CD4-positive, alpha-beta memory T cell (primary cell): ENCODE results near the gene TTC1. TPM values are rescaled to one million over a fixed set of nuclear protein-coding genes. Genes with fewer than 3 reads are reported as not detected.

Source experiments
- CTCF ChIA-PET: fragments of 350-600 bp; sonication (Branson Sonifier 250); formaldehyde crosslinking; loops from one replicate; lab custom pipeline; 2021; ENCODE audit warnings: inconsistent platforms; ENCODE audit not compliant: partially characterized antibody; lab: Charles Lee
- POLR2A ChIA-PET: fragments of 350-600 bp; sonication (Branson Sonifier 250); formaldehyde crosslinking; loops from one replicate; lab custom pipeline; 2021; ENCODE audit not compliant: partially characterized antibody; lab: Charles Lee
- DNase-seq, 5 donors: peaks; one replicate each; pipeline versions ENCODE4 v3.0.0 to v3.0.0-alpha.2; 2020 to 2022; ENCODE audit warnings: mixed read lengths in 1 of 5
- H3K27ac ChIP-seq: one replicate; pipeline ENCODE4 v1.7.0; 2013; ENCODE audit warnings: low read depth, low read length
- H3K27me3 ChIP-seq: 2 replicates; pipeline ENCODE4 v1.7.0; 2013; ENCODE audit warnings: mild to moderate bottlenecking, low read length, moderate library complexity; ENCODE audit not compliant: insufficient read depth
- H3K36me3 ChIP-seq: 2 replicates; pipeline ENCODE4 v1.7.0; 2013; ENCODE audit warnings: mild to moderate bottlenecking, low read length, moderate library complexity; ENCODE audit not compliant: insufficient read depth
- H3K4me1 ChIP-seq: 2 replicates; pipeline ENCODE4 v1.7.0; 2013; ENCODE audit warnings: mild to moderate bottlenecking, low read length, moderate library complexity; ENCODE audit not compliant: insufficient read depth
- H3K4me3 ChIP-seq, 2 donors: one replicate each; pipeline ENCODE4 v1.7.0; 2013; ENCODE audit warnings: low read length in 2 of 2, mild to moderate bottlenecking in 1 of 2
- H3K9me3 ChIP-seq, 2 donors: one replicate each; pipeline ENCODE4 v1.7.0; 2013; ENCODE audit warnings: low read length in 2 of 2, control low read depth in 1 of 2; ENCODE audit not compliant: control insufficient read depth in 1 of 2
- H3K27ac Mint-ChIP-seq, 7 donors: one replicate each; pipeline ENCODE4 v1.8.0; 2020 to 2021; ENCODE audit warnings: mixed read lengths in 7 of 7, mild to moderate bottlenecking in 6 of 7, inconsistent platforms in 3 of 7, moderate library complexity in 3 of 7
- H3K27me3 Mint-ChIP-seq, 2 donors: one replicate each; pipeline ENCODE4 v1.8.0; 2020 to 2021; ENCODE audit warnings: mixed read lengths in 2 of 2
- H3K36me3 Mint-ChIP-seq, 2 donors: one replicate each; pipeline ENCODE4 v1.8.0; 2020 to 2021; ENCODE audit warnings: mixed read lengths in 2 of 2, inconsistent platforms in 1 of 2, mild to moderate bottlenecking in 1 of 2
- H3K4me1 Mint-ChIP-seq, 4 donors: one replicate each; pipeline ENCODE4 v1.8.0; 2020 to 2021; ENCODE audit warnings: mixed read lengths in 4 of 4, mild to moderate bottlenecking in 1 of 4
- H3K4me3 Mint-ChIP-seq, 8 donors: one replicate each; pipeline ENCODE4 v1.8.0; 2020 to 2021; ENCODE audit warnings: mixed read lengths in 8 of 8, mild to moderate bottlenecking in 7 of 8, moderate library complexity in 6 of 8, inconsistent platforms in 3 of 8
- H3K9me3 Mint-ChIP-seq, 8 donors: one replicate each; pipeline ENCODE4 v1.8.0; 2020 to 2021; ENCODE audit warnings: mixed read lengths in 8 of 8, mild to moderate bottlenecking in 5 of 8, inconsistent platforms in 3 of 8, moderate library complexity in 1 of 8
- intact Hi-C: fragments of 100-400 bp; cut with micrococcal nuclease; formaldehyde crosslinking; loops from one replicate; pipeline ENCODE4 v1.15.1; 2023
- polyA plus RNA-seq, 2 donors: library from polyadenylated mRNA; unstranded; fragments of 300-500 nt; fragmentation: Illumina TruSeq; gene quantifications; one replicate each; pipeline ENCODE4 v1.2.3, GENCODE V29; 2021
- total RNA-seq, 2 experiments: library from RNA; stranded (reverse); gene quantifications; one replicate each; pipeline ENCODE4 v1.2.3, GENCODE V29; 2021

Gene TTC1
- total and polyA plus RNA-seq, 4 experiments from 2014 or later: 47.5 to 147 (median 71.7) TPM

DNA sequence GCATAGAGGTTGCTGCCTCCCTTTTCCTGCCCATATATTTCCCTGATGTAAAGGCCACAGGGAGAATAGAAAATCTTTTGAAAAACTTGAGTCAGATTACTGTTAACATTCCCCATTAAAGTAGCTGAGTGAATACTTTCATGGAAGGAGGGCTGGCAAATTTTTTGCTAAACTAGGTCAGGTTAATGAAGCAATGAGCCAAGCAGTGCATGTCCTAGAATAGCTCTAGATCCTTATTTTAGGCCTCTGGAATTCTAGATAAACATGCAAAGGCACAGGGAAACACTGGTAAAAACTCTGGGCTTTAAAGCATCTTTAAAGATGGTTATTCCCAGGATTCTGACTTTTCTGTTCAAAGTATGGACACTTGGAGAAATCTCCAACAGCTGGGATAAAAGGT is 27.9 kb downstream of the TTC1 start:
- Histone ChIP-seq H3K4me3 (no peak overlapping the region), H3K27me3 (no peaks in the 10 kb centered on the region), H3K36me3 (peaks cover 17% of the 10 kb centered on the region), H3K9me3 (no peaks in the 10 kb centered on the region), H3K4me1 (no peaks in the 10 kb centered on the region), H3K27ac (no peak overlapping the region)
- Mint-ChIP-seq H3K4me3 (no peak overlapping the region), H3K9me3 (no peaks in the 10 kb centered on the region), H3K27me3 (no peaks in the 10 kb centered on the region), H3K4me1 (peaks cover 0 to 8% (median 4%) of the 10 kb centered on the region in 4 donors), H3K27ac (peak overlapping the region in 2 of 7 donors; percentile 57 to 69), H3K36me3 (peaks cover 47 to 69% of the 10 kb centered on the region in 2 donors)
- ChIA-PET POLR2A (no interaction called here), CTCF (interaction anchor here (0.7 to 1.0 kb wide), 2 partner anchors 10 to 11 kb away, joined by 3 read pairs; no protein-coding TSS in a partner anchor)
- intact Hi-C loops: no loop called here
- DNase-seq: no peak

DNA sequence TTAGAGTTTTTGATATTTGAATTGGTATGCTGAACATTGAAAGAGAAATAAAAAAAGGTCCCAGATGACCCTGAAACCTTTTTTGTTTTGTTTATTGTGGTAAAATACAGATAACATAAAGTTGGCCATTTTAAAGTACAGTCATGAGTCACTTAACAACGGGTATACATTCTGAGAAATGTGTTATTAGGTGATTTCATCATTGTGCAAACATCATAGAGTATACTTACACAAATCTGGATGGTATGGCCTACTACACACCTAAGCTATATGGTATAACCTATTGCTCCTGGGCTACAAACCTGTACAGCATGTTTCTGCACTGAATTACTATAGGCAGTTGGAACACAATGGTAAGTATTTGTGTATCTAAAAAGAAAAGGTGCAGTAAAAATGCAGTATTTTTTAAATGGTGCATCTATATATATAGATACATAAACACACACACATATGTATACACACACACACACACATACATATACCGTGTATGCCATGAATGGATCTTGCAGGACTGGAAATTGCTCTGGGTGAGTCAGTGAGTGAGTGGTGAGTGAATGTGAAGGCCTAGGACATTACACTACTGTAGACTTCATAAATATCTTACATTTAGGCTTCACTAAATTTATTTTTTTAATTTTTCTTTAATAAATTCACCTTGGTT is 31.0 kb downstream of the TTC1 start:
- POLR2A ChIA-PET: no interaction called here
- no peak for DNase-seq
- H3K27me3 ChIP-seq: no peaks in the 10 kb centered on the region
- no peaks in the 10 kb centered on the region for H3K4me1 ChIP-seq
- H3K4me3 Mint-ChIP-seq: no peak overlapping the region
- no peak overlapping the region for H3K27ac ChIP-seq
- H3K27me3 Mint-ChIP-seq: no peaks in the 10 kb centered on the region
- no peak overlapping the region for H3K27ac Mint-ChIP-seq
- CTCF ChIA-PET: interaction anchor here (0.6 to 1.8 kb wide), 2 partner anchors 18 to 569 kb away, joined by 3 to 10 read pairs; no protein-coding TSS in a partner anchor
- intact Hi-C loops: no loop called here
- H3K4me3 ChIP-seq: no peak overlapping the region
- H3K36me3 ChIP-seq: peaks cover 17% of the 10 kb centered on the region
- no peaks in the 10 kb centered on the region for H3K9me3 Mint-ChIP-seq
- peaks cover 0 to 3% (median 0%) of the 10 kb centered on the region in 4 donors for H3K4me1 Mint-ChIP-seq
- H3K9me3 ChIP-seq: no peaks in the 10 kb centered on the region
- peaks cover 50 to 70% of the 10 kb centered on the region in 2 donors for H3K36me3 Mint-ChIP-seq

DNA sequence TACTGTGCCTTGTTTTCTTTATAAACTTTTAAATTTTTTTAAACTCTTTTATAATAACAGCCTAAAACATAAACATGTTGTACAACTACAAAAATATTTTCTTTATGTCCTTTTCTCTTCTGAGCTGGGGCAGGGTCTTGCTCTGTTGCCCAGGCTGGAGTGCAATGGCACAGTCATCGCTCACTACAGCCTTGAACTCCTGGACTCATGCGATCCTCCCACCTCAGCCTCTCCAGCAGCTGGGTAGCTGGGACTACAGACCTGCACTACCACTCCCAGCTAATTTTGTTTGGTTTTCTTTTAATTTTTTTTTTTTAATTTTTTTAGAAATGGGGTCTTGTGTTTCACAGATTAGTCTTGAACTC is 31.5 kb downstream of the TTC1 start:
- Histone ChIP-seq H3K4me1 (no peaks in the 10 kb centered on the region), H3K36me3 (peaks cover 17% of the 10 kb centered on the region), H3K4me3 (no peak overlapping the region), H3K27me3 (no peaks in the 10 kb centered on the region), H3K27ac (no peak overlapping the region), H3K9me3 (no peaks in the 10 kb centered on the region)
- no peaks in the 10 kb centered on the region for H3K9me3 Mint-ChIP-seq
- peaks cover 0 to 3% (median 0%) of the 10 kb centered on the region in 4 donors for H3K4me1 Mint-ChIP-seq
- ChIA-PET CTCF (interaction anchor here (0.6 kb wide), 1 partner anchor 569 kb away, joined by 3 read pairs; no protein-coding TSS in a partner anchor), POLR2A (no interaction called here)
- no peaks in the 10 kb centered on the region for H3K27me3 Mint-ChIP-seq
- intact Hi-C loops: no loop called here
- no peak overlapping the region for H3K27ac Mint-ChIP-seq
- H3K4me3 Mint-ChIP-seq: no peak overlapping the region
- H3K36me3 Mint-ChIP-seq: peaks cover 50 to 68% of the 10 kb centered on the region in 2 donors
- no peak for DNase-seq

DNA sequence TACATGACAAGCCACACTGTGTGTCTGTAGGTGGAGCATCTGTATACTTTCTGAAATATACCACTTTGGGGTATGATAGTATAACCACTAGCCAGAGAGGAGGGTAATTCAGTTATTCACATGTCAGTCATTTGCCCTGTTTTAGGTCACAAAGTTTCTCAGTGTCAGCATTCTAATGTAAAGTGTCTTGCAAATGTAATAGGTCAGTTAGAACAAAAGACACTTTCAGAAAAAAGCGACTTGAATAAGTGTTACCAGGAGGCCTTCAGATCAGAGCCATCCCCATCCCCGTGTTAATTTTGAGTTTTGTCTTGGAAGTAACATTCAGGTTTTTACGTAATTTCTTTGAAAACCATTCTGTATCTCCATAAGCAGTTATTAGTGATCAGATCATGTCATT is 33.7 kb downstream of the TTC1 start:
- Mint-ChIP-seq H3K27ac (no peak overlapping the region), H3K9me3 (no peaks in the 10 kb centered on the region), H3K4me3 (no peak overlapping the region), H3K4me1 (peaks cover 0 to 6% (median 3%) of the 10 kb centered on the region in 4 donors), H3K27me3 (no peaks in the 10 kb centered on the region), H3K36me3 (peaks cover 45 to 60% of the 10 kb centered on the region in 2 donors)
- no peaks in the 10 kb centered on the region for H3K4me1 ChIP-seq
- no peaks in the 10 kb centered on the region for H3K27me3 ChIP-seq
- intact Hi-C loops: no loop called here
- no peaks in the 10 kb centered on the region for H3K36me3 ChIP-seq
- no peak overlapping the region for H3K27ac ChIP-seq
- POLR2A ChIA-PET: no interaction called here
- H3K9me3 ChIP-seq: no peaks in the 10 kb centered on the region
- no peak for DNase-seq
- H3K4me3 ChIP-seq: no peak overlapping the region
- CTCF ChIA-PET: no interaction called here

DNA sequence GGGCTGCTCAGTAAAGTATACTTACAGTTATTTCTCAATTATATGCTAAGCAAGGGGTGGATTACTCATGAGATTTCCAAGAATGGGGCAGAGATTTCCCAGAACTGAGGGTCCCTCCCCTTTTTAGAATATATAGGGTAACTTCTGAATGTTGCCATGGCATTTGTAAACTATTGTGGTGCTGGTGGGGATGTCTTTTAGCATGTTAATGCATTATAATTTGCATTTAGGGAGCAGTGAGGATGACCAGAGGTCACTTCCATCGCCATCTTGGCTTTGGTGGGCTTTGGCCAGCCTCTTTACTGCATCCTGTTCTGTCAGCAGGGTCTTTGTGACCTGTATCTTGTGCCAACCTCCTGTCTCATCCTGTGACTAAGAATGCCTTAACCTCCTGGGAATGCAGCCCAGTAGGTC is 35.5 kb downstream of the TTC1 start:
- peaks cover 6% of the 10 kb centered on the region for H3K36me3 ChIP-seq
- no peaks in the 10 kb centered on the region for H3K27me3 ChIP-seq
- POLR2A ChIA-PET: no interaction called here
- DNase-seq: no peak
- peaks cover 0 to 5% (median 3%) of the 10 kb centered on the region in 4 donors for H3K4me1 Mint-ChIP-seq
- H3K27ac Mint-ChIP-seq: no peak overlapping the region
- H3K27ac ChIP-seq: no peak overlapping the region
- intact Hi-C loops: no loop called here
- no peaks in the 10 kb centered on the region for H3K9me3 Mint-ChIP-seq
- H3K4me3 Mint-ChIP-seq: no peak overlapping the region
- no peaks in the 10 kb centered on the region for H3K9me3 ChIP-seq
- CTCF ChIA-PET: interaction anchor here (1.5 kb wide), 1 partner anchor 23 kb away, joined by 8 read pairs; no protein-coding TSS in a partner anchor
- H3K36me3 Mint-ChIP-seq: peaks cover 44 to 62% of the 10 kb centered on the region in 2 donors
- no peaks in the 10 kb centered on the region for H3K27me3 Mint-ChIP-seq
- H3K4me3 ChIP-seq: no peak overlapping the region
- no peaks in the 10 kb centered on the region for H3K4me1 ChIP-seq

DNA sequence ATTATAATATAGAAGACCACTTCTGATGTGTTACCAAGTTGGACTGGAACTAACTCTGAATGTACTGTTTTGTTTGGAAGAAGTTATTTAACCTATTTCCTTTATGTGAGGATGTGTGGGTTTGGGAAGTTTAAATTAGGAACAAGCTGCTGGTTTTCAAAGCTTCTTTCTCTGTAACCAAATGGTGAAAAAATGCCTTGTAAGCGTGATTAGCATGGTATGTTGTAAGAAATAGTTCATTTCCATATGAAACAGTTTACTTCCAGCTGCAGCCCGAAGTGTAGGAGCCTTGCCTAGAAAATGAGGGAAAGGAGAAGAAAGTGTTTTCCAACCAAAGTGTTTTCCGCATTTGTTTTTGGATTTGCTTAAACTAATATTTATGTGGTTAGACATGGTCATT is 36.0 kb downstream of the TTC1 start:
- CTCF ChIA-PET: interaction anchor here (1.1 to 1.5 kb wide), 3 partner anchors 23 to 301 kb away, joined by 3 to 8 read pairs (median 4); no protein-coding TSS in a partner anchor
- Histone ChIP-seq H3K27ac (no peak overlapping the region), H3K4me3 (no peak overlapping the region), H3K4me1 (no peaks in the 10 kb centered on the region), H3K9me3 (no peaks in the 10 kb centered on the region), H3K27me3 (no peaks in the 10 kb centered on the region), H3K36me3 (peaks cover 10% of the 10 kb centered on the region)
- peaks cover 0 to 5% (median 3%) of the 10 kb centered on the region in 4 donors for H3K4me1 Mint-ChIP-seq
- H3K4me3 Mint-ChIP-seq: no peak overlapping the region
- peaks cover 49 to 64% of the 10 kb centered on the region in 2 donors for H3K36me3 Mint-ChIP-seq
- H3K27me3 Mint-ChIP-seq: no peaks in the 10 kb centered on the region
- no peak for DNase-seq
- POLR2A ChIA-PET: no interaction called here
- intact Hi-C loops: no loop called here
- H3K27ac Mint-ChIP-seq: no peak overlapping the region
- H3K9me3 Mint-ChIP-seq: no peaks in the 10 kb centered on the region

DNA sequence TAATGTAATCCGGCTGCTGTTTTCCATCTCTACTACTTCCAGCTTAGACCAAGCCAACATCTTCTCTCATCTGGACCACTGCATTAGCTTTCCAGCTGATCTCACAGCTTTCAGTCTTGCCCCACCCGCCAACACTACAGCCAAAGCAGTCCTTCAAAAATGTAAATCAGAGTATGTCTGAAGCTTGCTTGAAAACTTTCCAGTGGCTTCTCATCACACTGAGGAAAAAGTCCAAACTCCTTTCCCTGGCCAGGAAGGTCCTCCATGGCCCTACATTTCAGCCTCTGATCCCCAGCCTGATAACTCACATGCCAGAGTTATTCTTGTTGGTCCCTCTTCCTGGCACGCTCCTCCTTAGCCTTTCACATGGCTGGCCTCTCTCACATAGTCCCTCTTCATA is 38.5 kb downstream of the TTC1 start:
- H3K36me3 ChIP-seq: peaks cover 20% of the 10 kb centered on the region
- H3K4me3 ChIP-seq: no peak overlapping the region
- H3K9me3 Mint-ChIP-seq: no peaks in the 10 kb centered on the region
- no peak overlapping the region for H3K4me3 Mint-ChIP-seq
- POLR2A ChIA-PET: no interaction called here
- intact Hi-C loops: no loop called here
- H3K27ac ChIP-seq: no peak overlapping the region
- no peaks in the 10 kb centered on the region for H3K27me3 ChIP-seq
- DNase-seq: no peak
- no peaks in the 10 kb centered on the region for H3K27me3 Mint-ChIP-seq
- peaks cover 0 to 5% (median 3%) of the 10 kb centered on the region in 4 donors for H3K4me1 Mint-ChIP-seq
- H3K9me3 ChIP-seq: no peaks in the 10 kb centered on the region
- peaks cover 57 to 69% of the 10 kb centered on the region in 2 donors for H3K36me3 Mint-ChIP-seq
- CTCF ChIA-PET: no interaction called here
- H3K4me1 ChIP-seq: no peaks in the 10 kb centered on the region
- peak overlapping the region in 2 of 7 donors; percentile 1 to 14 for H3K27ac Mint-ChIP-seq
